ENCODE results near the gene PALLD. TPM values are rescaled to one million over a fixed set of nuclear protein-coding genes. Genes with fewer than 3 reads are reported as not detected.
A peak's percentile ranks its signal among the peaks of the same experiment; 100 is the strongest.
"Not testable (repeated sequence)": the region's sequence is repeated elsewhere in the genome, so short reads cannot be mapped to it uniquely, and the experiment has no call there.

The PALLD gene
- total RNA-seq, 1 experiment from 2014 or later, result 0.51 TPM

GRCh38 chr4:168917138-168917779, 420.4 kb downstream of the PALLD start:
- DNase-seq (ENCODE audit: low spot score), result peak; percentile 50
- in situ Hi-C loops (cut with HindIII; ENCODE audit: low sequenced_read_pairs), result no loop called here

- no peak for DNase-seq (ENCODE audit: low spot score)
- in situ Hi-C loops (cut with HindIII; ENCODE audit: low sequenced_read_pairs), result no loop called here
Observed at GRCh38 chr4:168919706-168920324, 423.0 kb downstream of the PALLD start.

DNA sequence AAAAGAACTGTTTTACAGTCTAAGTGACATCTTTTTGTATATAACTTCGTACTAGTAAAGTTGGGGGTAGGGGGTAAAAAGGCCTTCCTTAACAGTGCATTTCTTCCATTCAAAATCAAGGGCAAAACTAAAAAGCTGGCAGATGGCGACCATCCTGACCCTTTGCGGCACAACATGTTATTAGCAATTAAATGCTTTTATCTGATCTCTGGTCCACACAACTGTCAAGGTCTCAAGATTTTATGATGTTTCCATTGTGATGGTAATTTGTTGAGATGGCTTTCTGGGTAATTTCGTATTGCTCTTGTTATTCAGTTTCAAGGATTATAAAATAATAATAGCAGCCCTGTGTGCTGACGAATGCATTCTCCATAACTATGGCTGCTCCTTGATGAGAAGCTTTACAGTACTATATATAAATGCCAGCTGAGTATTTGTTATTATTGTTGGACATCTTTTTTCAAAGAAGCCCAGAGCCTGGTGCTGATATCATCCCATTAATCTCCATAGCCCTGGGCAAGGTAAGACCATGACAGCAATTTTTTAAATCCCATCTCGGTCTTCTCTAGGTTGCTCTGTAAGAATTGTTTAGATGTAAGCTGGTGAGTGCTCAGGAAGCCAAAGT, 423.7 kb downstream of the PALLD start:
- no peak for DNase-seq (ENCODE audit: low spot score)
- in situ Hi-C loops (cut with HindIII; ENCODE audit: low sequenced_read_pairs), result no loop called here

GRCh38 chr4:168923526-168924194, 426.8 kb downstream of the PALLD start:
- in situ Hi-C loops (cut with HindIII; ENCODE audit: low sequenced_read_pairs), result no loop called here

GRCh38 chr4:168924667-168925066, 427.8 kb downstream of the PALLD start:
- in situ Hi-C loops (cut with HindIII; ENCODE audit: low sequenced_read_pairs), result no loop called here
- no peak for DNase-seq (ENCODE audit: low spot score)

More at GRCh38 chr4:168923526-168924194, 426.8 kb downstream of the PALLD start:
- DNase-seq (ENCODE audit: low spot score), result peak; percentile 76

DNA sequence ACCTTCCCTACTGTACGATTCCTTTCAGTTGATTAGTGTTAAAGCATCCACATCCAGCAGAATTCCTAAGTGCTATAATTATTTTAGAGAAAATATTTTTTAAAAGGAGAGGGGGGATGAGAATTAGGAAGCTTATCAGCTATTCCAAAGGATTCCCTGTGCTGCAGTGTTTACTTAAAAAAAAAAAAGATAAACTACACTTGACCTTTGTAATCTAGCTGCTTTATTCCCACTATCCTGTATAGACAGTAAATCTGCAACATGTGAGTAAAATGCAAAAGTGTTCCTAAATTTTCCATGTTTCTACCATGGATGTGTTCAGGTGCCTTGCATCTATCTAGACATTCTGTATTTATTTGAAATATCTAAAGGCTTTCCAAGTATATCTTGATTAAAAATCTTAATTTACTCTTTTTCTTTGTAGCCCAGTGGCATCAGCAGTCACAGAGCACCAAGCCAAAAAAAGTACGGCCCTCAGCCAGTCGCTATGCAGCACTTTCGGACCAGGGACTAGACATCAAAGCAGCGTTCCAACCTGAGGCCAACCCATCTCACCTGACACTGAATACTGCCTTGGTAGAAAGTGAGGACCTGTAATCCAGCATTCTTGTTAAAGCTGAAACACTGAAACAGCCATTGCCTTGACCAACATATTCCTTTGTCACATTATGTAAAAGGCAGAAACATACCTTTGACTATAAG, 429.1 kb downstream of the PALLD start:
- DNase-seq (ENCODE audit: low spot score), result no peak
- in situ Hi-C loops (cut with HindIII; ENCODE audit: low sequenced_read_pairs), result no loop called here

- DNase-seq (ENCODE audit: low spot score), result no peak
- in situ Hi-C loops (cut with HindIII; ENCODE audit: low sequenced_read_pairs), result no loop called here
Observed at GRCh38 chr4:168928346-168928745, 431.5 kb downstream of the PALLD start.

GRCh38 chr4:168928875-168929274, 432.0 kb downstream of the PALLD start:
- in situ Hi-C loops (cut with HindIII; ENCODE audit: low sequenced_read_pairs), result no loop called here
- no peak for DNase-seq (ENCODE audit: low spot score)

GRCh38 chr4:168930413-168931196, 433.8 kb downstream of the PALLD start:
- in situ Hi-C loops (cut with HindIII; ENCODE audit: low sequenced_read_pairs), result no loop called here

GRCh38 chr4:168931215-168931650, 434.4 kb downstream of the PALLD start:
- in situ Hi-C loops (cut with HindIII; ENCODE audit: low sequenced_read_pairs), result no loop called here

More at GRCh38 chr4:168930413-168931196, 433.8 kb downstream of the PALLD start:
- DNase-seq (ENCODE audit: low spot score), result no peak

GRCh38 chr4:168932138-168932537, 435.3 kb downstream of the PALLD start:
- no peak for DNase-seq (ENCODE audit: low spot score)
- in situ Hi-C loops (cut with HindIII; ENCODE audit: low sequenced_read_pairs), result no loop called here

More at GRCh38 chr4:168931215-168931650, 434.4 kb downstream of the PALLD start:
- no peak for DNase-seq (ENCODE audit: low spot score)

DNA sequence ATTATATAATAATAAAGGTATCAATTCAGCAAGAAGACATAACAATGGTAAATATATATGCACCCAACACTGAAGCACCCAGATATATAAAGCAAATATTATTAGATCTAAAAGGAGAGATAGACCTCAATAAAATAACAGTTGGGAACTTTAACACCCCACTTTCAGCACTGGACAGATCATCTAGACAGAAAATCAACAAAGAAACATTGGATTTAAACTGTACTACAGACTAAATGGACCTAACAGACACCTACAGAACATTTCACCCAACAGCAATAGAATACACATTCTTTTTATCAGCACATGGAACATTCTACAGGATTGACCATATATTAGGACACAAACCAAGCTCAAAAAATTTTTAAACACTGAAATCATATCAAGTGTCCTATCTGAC, 436.6 kb downstream of the PALLD start:
- in situ Hi-C loops (cut with HindIII; ENCODE audit: low sequenced_read_pairs), result no loop called here
- DNase-seq (ENCODE audit: low spot score), result no peak

- DNase-seq (ENCODE audit: low spot score); in situ Hi-C loops (cut with HindIII; ENCODE audit: low sequenced_read_pairs): not testable (repeated sequence)
Observed at GRCh38 chr4:168937473-168937872, 440.6 kb downstream of the PALLD start.

DNA sequence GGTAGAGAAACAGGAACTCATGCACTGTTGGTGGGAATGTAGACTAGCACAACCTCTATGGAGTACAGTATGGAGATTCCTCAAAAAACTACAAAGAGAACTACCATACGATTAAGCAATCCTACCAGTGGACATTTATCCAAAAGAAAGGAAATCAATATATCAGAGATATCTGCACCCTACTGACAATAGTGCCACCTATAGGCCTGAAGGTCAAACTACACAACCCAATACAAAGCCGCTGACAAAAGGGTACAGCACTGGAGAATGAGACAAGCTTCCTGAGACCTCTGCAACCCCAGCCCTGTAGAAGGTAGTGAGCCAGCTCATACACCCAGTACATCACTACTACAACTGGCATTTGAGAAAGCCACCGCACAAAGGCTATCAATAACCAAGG, 446.1 kb downstream of the PALLD start:
- no peak for DNase-seq (ENCODE audit: low spot score)
- in situ Hi-C loops (cut with HindIII; ENCODE audit: low sequenced_read_pairs), result no loop called here

- in situ Hi-C loops (cut with HindIII; ENCODE audit: low sequenced_read_pairs), result no loop called here
- DNase-seq (ENCODE audit: low spot score), result no peak
Observed at GRCh38 chr4:168945291-168945690, 448.4 kb downstream of the PALLD start.

GRCh38 chr4:168952821-168953246, 456.0 kb downstream of the PALLD start:
- DNase-seq (ENCODE audit: low spot score); in situ Hi-C loops (cut with HindIII; ENCODE audit: low sequenced_read_pairs): not testable (repeated sequence)

DNA sequence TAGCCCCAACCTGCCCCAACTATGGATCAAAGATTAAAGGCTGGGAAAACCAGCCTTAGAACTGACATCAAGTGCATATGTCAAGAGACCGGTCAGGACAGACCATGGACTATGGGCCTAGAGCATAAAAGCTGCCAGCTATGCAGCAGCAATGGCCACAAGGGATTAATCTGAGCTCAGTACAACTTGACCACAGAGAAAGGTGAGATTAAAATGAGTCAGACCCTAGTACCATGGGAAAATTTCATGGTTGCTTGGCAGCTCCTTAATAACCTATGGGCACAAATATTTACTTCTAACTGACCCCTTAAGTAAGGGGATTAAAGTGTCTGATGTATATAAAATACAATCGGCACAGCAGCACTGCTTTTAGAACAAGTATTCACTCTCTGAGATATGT, 458.8 kb downstream of the PALLD start:
- no peak for DNase-seq (ENCODE audit: low spot score)
- in situ Hi-C loops (cut with HindIII; ENCODE audit: low sequenced_read_pairs), result no loop called here

DNA sequence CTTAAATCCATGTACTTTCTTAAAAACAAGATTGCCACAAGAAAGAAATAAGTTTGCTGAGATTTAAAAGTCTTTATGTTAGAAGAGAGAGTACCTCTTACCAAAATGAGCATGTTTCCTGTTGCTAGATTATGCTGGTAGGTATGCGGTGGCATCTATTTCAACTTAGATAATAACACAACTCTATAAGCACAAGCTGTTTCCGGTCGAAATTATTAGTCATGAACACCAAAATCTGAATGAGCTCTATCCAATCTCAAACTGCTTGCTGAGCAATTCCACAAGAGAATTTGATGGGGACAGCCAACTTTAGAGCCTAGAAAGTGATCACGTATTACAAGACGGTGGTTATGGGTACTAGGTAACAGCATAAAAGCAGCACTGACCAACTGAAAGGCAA, 463.9 kb downstream of the PALLD start:
- DNase-seq (ENCODE audit: low spot score), result no peak
- in situ Hi-C loops (cut with HindIII; ENCODE audit: low sequenced_read_pairs), result no loop called here

GRCh38 chr4:168972596-168972995, 475.7 kb downstream of the PALLD start:
- DNase-seq (ENCODE audit: low spot score), result no peak
- in situ Hi-C loops (cut with HindIII; ENCODE audit: low sequenced_read_pairs), result no loop called here
